Stimulated activated CD8-positive, alpha-beta memory T cell treated with anti-CD3 and anti-CD28 coated beads, Interleukin-4, amount 100 ng/mL, for 24 hours (primary cell): ENCODE results near the gene CCDC117.

Experiments
- DNase-seq: peaks from one replicate; pipeline ENCODE4 v3.0.0-alpha.2; 2020; ENCODE audit warnings: low read depth

CCDC117 gene

GRCh38 chr22:28769394-28770085 is 3.0 kb upstream of the CCDC117 start:
- DNase-seq = no peak

GRCh38 chr22:28771195-28771791 is 1.2 kb upstream of the CCDC117 start:
- no peak for DNase-seq

GRCh38 chr22:28773461-28773867 is 969 bp downstream of the CCDC117 start:
- DNase-seq = no peak

GRCh38 chr22:28774378-28774777 is 1.9 kb downstream of the CCDC117 start:
- no peak for DNase-seq

GRCh38 chr22:28779833-28780232 is 7.3 kb downstream of the CCDC117 start:
- DNase-seq = no peak

- DNase-seq = no peak
Measured at GRCh38 chr22:28780296-28780695, 7.8 kb downstream of the CCDC117 start.

- DNase-seq = no peak
Measured at GRCh38 chr22:28783786-28784671, 11.5 kb downstream of the CCDC117 start.

- DNase-seq = no peak
Measured at GRCh38 chr22:28788601-28789000, 16.1 kb downstream of the CCDC117 start.

- no peak for DNase-seq
Measured at GRCh38 chr22:28791124-28791523, 18.6 kb downstream of the CCDC117 start.

- no peak for DNase-seq
Measured at GRCh38 chr22:28791841-28792490, 19.5 kb downstream of the CCDC117 start.

- DNase-seq = no peak
Measured at GRCh38 chr22:28792491-28793383, 20.2 kb downstream of the CCDC117 start.

- no peak for DNase-seq
Measured at GRCh38 chr22:28793976-28794584, 21.6 kb downstream of the CCDC117 start.

- no peak for DNase-seq
Measured at GRCh38 chr22:28795071-28795693, 22.7 kb downstream of the CCDC117 start.

- DNase-seq = no peak
Measured at GRCh38 chr22:28795932-28796856, 23.7 kb downstream of the CCDC117 start.

- no peak for DNase-seq
Measured at GRCh38 chr22:28798810-28799605, 26.5 kb downstream of the CCDC117 start.

- DNase-seq = no peak
Measured at GRCh38 chr22:28799606-28800307, 27.3 kb downstream of the CCDC117 start.

- DNase-seq = peak; percentile 81
Measured at GRCh38 chr22:28800308-28801041, 28.0 kb downstream of the CCDC117 start, which contains the start of gene XBP1. Gene XBP1, minus strand, starts transcription at chr22:28800569.
